Stimulated activated memory B cell treated with anti-CD40 and anti-IgM and Interleukin-4, amounts not matched to agents 10 μg/mL and 1 μg/mL and 100 μg/mL, for 72 hours (primary cell): ENCODE data around the gene LINC00237.

Source experiments
- ATAC-seq: fragments of 150-1000 bp; cut with Tn5 transposase; 2 replicates; pipeline ENCODE4 v1.10.0; 2021
- H3K27ac Mint-ChIP-seq: one replicate; pipeline ENCODE4 v1.8.0; 2022; ENCODE audit warnings: mild to moderate bottlenecking, mixed read lengths
- H3K27me3 Mint-ChIP-seq: one replicate; pipeline ENCODE4 v1.8.0; 2022; ENCODE audit warnings: mixed read lengths
- H3K36me3 Mint-ChIP-seq: one replicate; pipeline ENCODE4 v1.8.0; 2022; ENCODE audit warnings: mixed read lengths
- H3K4me1 Mint-ChIP-seq: one replicate; pipeline ENCODE4 v1.8.0; 2022; ENCODE audit warnings: mixed read lengths
- H3K4me3 Mint-ChIP-seq: one replicate; pipeline ENCODE4 v1.8.0; 2022; ENCODE audit warnings: mild to moderate bottlenecking, moderate library complexity, mixed read lengths
- H3K9me3 Mint-ChIP-seq: one replicate; pipeline ENCODE4 v1.8.0; 2022; ENCODE audit warnings: mixed read lengths

The LINC00237 gene

DNA sequence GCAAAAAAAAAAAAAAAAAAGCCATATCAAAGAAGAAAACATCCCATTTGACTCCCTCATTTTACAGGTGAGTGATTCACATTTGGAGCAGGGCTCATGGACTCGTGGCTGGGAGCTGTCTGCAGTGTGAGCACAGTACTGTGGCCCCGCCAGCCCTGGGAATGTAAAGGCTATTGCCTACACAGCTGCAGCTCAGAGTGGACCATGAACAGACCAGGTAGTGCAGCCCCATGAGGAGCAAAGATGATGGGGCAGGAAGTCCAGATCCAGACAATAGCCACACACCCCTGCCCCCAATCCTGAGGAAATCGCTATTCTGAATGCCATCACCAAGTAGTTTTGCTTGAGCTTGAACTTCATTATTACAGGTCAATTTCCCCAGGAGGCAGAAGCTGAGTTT is 55.4 kb downstream of the LINC00237 start:
- peak; percentile 6 for ATAC-seq
- Mint-ChIP-seq H3K36me3 (no peaks in the 10 kb centered on the region), H3K9me3 (no peaks in the 10 kb centered on the region), H3K4me1 (no peaks in the 10 kb centered on the region), H3K4me3 (no peak overlapping the region), H3K27ac (no peak overlapping the region), H3K27me3 (peaks cover 37% of the 10 kb centered on the region)

DNA sequence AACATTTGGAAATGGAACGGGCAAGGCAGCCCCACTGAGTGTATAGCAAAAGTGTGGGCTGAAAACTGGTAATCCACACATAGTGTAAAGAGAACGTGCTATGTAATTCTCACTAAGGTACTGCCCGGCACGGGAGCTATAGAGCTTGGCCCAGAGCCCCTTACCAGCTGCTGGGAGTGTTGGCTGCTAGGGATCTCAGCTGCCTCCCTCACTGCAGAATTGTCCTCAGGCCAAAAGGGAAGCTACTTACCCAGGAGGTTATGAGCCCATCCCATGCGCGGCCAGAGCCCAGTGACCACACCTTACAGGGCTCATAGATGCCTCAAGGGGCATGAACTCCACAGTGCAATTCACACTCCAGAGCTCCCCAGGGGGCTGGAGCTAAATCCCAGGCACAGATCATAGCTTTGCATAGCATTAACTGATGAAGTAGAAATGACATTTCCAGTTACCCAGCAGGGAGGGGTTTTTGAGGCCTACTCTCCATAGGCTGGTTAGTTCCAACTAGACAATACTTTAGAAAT is 56.8 kb downstream of the LINC00237 start:
- Mint-ChIP-seq H3K36me3 (no peaks in the 10 kb centered on the region), H3K27ac (no peak overlapping the region), H3K27me3 (peaks cover 38% of the 10 kb centered on the region), H3K4me3 (no peak overlapping the region), H3K4me1 (no peaks in the 10 kb centered on the region), H3K9me3 (no peaks in the 10 kb centered on the region)
- ATAC-seq, result no peak

DNA sequence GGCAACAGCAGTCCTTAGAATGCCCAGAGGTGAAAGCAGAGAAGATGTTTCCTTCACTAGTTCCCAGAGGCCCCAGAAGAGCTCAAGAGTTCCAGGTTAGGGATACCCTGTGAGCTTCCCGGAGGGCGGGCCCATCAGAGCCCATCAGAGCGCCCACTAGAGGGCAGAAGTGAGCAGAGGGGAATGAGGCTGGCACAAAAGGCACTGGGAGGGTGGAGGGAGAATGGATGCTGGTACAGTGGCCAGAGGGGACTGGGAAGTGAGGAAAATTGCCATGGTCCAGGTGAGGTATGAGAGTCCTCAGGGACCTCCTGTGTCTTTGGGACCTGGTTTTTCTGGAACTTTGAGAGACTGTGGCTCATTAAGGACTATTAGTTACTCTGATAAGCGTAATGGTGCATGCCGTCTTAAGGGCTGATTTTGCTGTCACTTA is 57.3 kb downstream of the LINC00237 start:
- no peak overlapping the region for H3K4me3 Mint-ChIP-seq
- H3K36me3 Mint-ChIP-seq, result no peaks in the 10 kb centered on the region
- no peak for ATAC-seq
- H3K9me3 Mint-ChIP-seq, result no peaks in the 10 kb centered on the region
- H3K4me1 Mint-ChIP-seq, result no peaks in the 10 kb centered on the region
- no peak overlapping the region for H3K27ac Mint-ChIP-seq
- peaks cover 38% of the 10 kb centered on the region for H3K27me3 Mint-ChIP-seq

DNA sequence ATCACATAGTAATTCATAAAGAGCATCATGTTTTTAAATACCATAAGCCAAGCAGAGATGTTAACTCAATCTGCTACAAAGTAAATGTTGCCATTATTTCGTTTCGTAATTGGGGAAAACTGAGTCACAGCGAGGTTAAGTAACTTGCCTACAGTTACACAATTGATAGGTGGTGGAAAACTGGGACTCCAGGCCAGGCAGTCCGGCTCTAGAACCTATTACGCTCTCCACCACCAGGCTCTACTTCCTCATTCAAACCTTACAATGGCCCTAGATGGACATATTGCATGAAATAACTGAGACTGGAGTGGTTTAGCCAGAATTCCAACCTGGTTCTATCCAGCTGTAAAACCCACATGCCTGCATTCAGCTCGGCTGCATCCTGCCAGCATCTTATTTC is 58.2 kb downstream of the LINC00237 start:
- no peaks in the 10 kb centered on the region for H3K4me1 Mint-ChIP-seq
- no peaks in the 10 kb centered on the region for H3K36me3 Mint-ChIP-seq
- H3K27me3 Mint-ChIP-seq, result peaks cover 35% of the 10 kb centered on the region
- no peak overlapping the region for H3K4me3 Mint-ChIP-seq
- H3K9me3 Mint-ChIP-seq, result peaks cover under 1% of the 10 kb centered on the region
- H3K27ac Mint-ChIP-seq, result no peak overlapping the region
- ATAC-seq, result no peak

DNA sequence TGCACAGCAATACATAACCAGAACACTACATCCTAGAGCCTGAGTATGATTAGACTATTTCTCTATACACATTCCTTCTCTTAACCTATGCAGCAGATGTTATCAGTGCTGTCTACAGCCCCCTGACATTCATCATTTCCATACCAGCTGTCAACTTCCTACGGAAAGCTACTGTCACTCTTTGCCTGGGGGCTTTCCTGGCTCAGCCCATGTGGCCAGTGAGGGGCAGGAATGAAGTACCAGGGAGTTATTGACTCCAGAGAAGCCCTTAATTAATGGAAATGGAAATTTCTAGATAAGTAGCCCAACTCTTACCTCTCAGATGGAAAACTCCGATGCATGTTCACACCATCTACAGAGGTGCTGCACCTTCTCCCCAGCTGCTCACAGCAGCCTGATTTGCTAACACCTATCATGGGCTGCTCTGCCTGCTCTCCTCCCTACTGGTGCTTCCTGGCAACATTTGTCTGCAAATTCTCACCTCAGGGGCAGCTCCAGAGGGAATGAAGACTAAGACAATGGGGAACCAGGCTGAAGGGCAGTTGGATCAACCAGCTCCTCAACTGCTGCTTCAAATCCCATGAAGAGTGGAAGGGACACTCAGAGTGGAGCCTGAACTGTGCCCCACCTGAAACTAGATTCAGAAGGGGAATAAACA is 59.6 kb downstream of the LINC00237 start:
- H3K27me3 Mint-ChIP-seq, result peaks cover 23% of the 10 kb centered on the region
- ATAC-seq, result no peak

More for the DNA sequence above, 59.6 kb downstream of the LINC00237 start:
- Mint-ChIP-seq H3K36me3 (no peaks in the 10 kb centered on the region), H3K27ac (no peak overlapping the region), H3K4me1 (no peaks in the 10 kb centered on the region), H3K9me3 (peaks cover 3% of the 10 kb centered on the region), H3K4me3 (no peak overlapping the region)
